ENCODE results near the gene TTBK2.
"Not testable (repeated sequence)": the region's sequence is repeated elsewhere in the genome, so short reads cannot be mapped to it uniquely, and the experiment has no call there.

The TTBK2 gene

GRCh38 chr15:42890161-42890913 lies 30.2 kb downstream of the TTBK2 start:
- no peaks in the 10 kb centered on the region for H3K27me3 ChIP-seq (ENCODE audit: control insufficient read depth in 3 of 3, insufficient read depth in 3 of 3, low read depth in 1 of 3, low read length in 3 of 3)

GRCh38 chr15:42887384-42887783 lies 33.2 kb downstream of the TTBK2 start:
- H3K4me1 ChIP-seq (ENCODE audit: control insufficient read depth in 2 of 2, insufficient read depth in 1 of 2, low read depth in 1 of 2, low read length in 2 of 2); H3K4me2 ChIP-seq (ENCODE audit: insufficient read depth, low read length, poor library complexity, severe bottlenecking); H2BK120ac ChIP-seq (ENCODE audit: low read depth, low read length); H3K27ac ChIP-seq (replicated peaks; ENCODE audit: low read length); H3K9ac ChIP-seq (ENCODE audit: low read depth, low read length, poor library complexity); H2BK5ac ChIP-seq (ENCODE audit: low read length); H3K4ac ChIP-seq (ENCODE audit: low read length); H2BK15ac ChIP-seq (ENCODE audit: low read length); H3K36me3 ChIP-seq (replicated peaks in 1 of 2; ENCODE audit: control insufficient read depth in 2 of 2, insufficient read depth in 2 of 2, low read length in 2 of 2); H4K91ac ChIP-seq (ENCODE audit: low read depth, low read length, poor library complexity); H2BK12ac ChIP-seq (ENCODE audit: low read length); H3K9me3 ChIP-seq (replicated peaks in 1 of 2; ENCODE audit: control insufficient read depth in 2 of 2, insufficient read depth in 1 of 2, low read depth in 1 of 2, low read length in 2 of 2); H4K8ac ChIP-seq (ENCODE audit: low read depth, low read length); H3K14ac ChIP-seq (ENCODE audit: low read length); H3K79me1 ChIP-seq (ENCODE audit: low read depth, low read length); H3K23ac ChIP-seq (ENCODE audit: low read depth, low read length, poor library complexity); H3K4me3 ChIP-seq (ENCODE audit: low read length in 2 of 2); H2AFZ ChIP-seq (ENCODE audit: low read length); H3K18ac ChIP-seq (ENCODE audit: low read length); H3K27me3 ChIP-seq (ENCODE audit: control insufficient read depth in 3 of 3, insufficient read depth in 3 of 3, low read depth in 1 of 3, low read length in 3 of 3); H2AK5ac ChIP-seq (ENCODE audit: low read depth, low read length); DNase-seq (ENCODE audit: low spot score): not testable (repeated sequence)
- no CpG with 5 or more reads among the region's 3 CpGs for WGBS, 2 donors (ENCODE audit: extremely low coverage in 2 of 2, insufficient read length in 2 of 2, insufficient replicate concordance in 1 of 2)

More at GRCh38 chr15:42890161-42890913, 30.2 kb downstream of the TTBK2 start:
- Histone ChIP-seq H3K9me3 (replicated peaks in 1 of 2; ENCODE audit: control insufficient read depth in 2 of 2, insufficient read depth in 1 of 2, low read depth in 1 of 2, low read length in 2 of 2) (peaks cover 5 to 10% of the 10 kb centered on the region in 2 donors), H3K18ac (ENCODE audit: low read length) (no peak overlapping the region), H3K79me1 (ENCODE audit: low read depth, low read length) (no peaks in the 10 kb centered on the region), H4K8ac (ENCODE audit: low read depth, low read length) (no peak overlapping the region), H3K14ac (ENCODE audit: low read length) (no peak overlapping the region), H3K4me1 (ENCODE audit: control insufficient read depth in 2 of 2, insufficient read depth in 1 of 2, low read depth in 1 of 2, low read length in 2 of 2) (peaks cover 0 to 2% of the 10 kb centered on the region in 2 donors), H2AFZ (ENCODE audit: low read length) (no peak overlapping the region), H3K27ac (replicated peaks; ENCODE audit: low read length) (no peak overlapping the region), H2BK12ac (ENCODE audit: low read length) (no peak overlapping the region), H3K9ac (ENCODE audit: low read depth, low read length, poor library complexity) (no peak overlapping the region), H3K4me2 (ENCODE audit: insufficient read depth, low read length, poor library complexity, severe bottlenecking) (no peak overlapping the region), H3K23ac (ENCODE audit: low read depth, low read length, poor library complexity) (no peak overlapping the region), H2AK5ac (ENCODE audit: low read depth, low read length) (no peak overlapping the region), H3K4me3 (ENCODE audit: low read length in 2 of 2) (no peak overlapping the region), H3K4ac (ENCODE audit: low read length) (no peak overlapping the region), H2BK5ac (ENCODE audit: low read length) (no peak overlapping the region), H2BK15ac (ENCODE audit: low read length) (no peak overlapping the region), H2BK120ac (ENCODE audit: low read depth, low read length) (no peak overlapping the region), H3K36me3 (replicated peaks in 1 of 2; ENCODE audit: control insufficient read depth in 2 of 2, insufficient read depth in 2 of 2, low read length in 2 of 2) (no peaks in the 10 kb centered on the region), H4K91ac (ENCODE audit: low read depth, low read length, poor library complexity) (no peak overlapping the region)
- WGBS, 2 donors (ENCODE audit: extremely low coverage in 2 of 2, insufficient read length in 2 of 2, insufficient replicate concordance in 1 of 2), result no CpG with 5 or more reads among the region's 2 CpGs
- no peak for DNase-seq (ENCODE audit: low spot score)

GRCh38 chr15:42880121-42880520 lies 40.5 kb downstream of the TTBK2 start:
- H3K36me3 ChIP-seq (replicated peaks in 1 of 2; ENCODE audit: control insufficient read depth in 2 of 2, insufficient read depth in 2 of 2, low read length in 2 of 2), result no peaks in the 10 kb centered on the region

GRCh38 chr15:42879443-42879842 lies 41.1 kb downstream of the TTBK2 start:
- Histone ChIP-seq H3K23ac (ENCODE audit: low read depth, low read length, poor library complexity) (no peak overlapping the region), H2BK15ac (ENCODE audit: low read length) (no peak overlapping the region), H2BK120ac (ENCODE audit: low read depth, low read length) (no peak overlapping the region), H3K4ac (ENCODE audit: low read length) (no peak overlapping the region), H3K9me3 (replicated peaks in 1 of 2; ENCODE audit: control insufficient read depth in 2 of 2, insufficient read depth in 1 of 2, low read depth in 1 of 2, low read length in 2 of 2) (no peaks in the 10 kb centered on the region), H3K4me2 (ENCODE audit: insufficient read depth, low read length, poor library complexity, severe bottlenecking) (no peak overlapping the region), H3K79me1 (ENCODE audit: low read depth, low read length) (no peaks in the 10 kb centered on the region), H3K9ac (ENCODE audit: low read depth, low read length, poor library complexity) (no peak overlapping the region), H2BK12ac (ENCODE audit: low read length) (no peak overlapping the region), H4K91ac (ENCODE audit: low read depth, low read length, poor library complexity) (no peak overlapping the region), H3K36me3 (replicated peaks in 1 of 2; ENCODE audit: control insufficient read depth in 2 of 2, insufficient read depth in 2 of 2, low read length in 2 of 2) (no peaks in the 10 kb centered on the region), H3K4me3 (ENCODE audit: low read length in 2 of 2) (no peak overlapping the region), H3K14ac (ENCODE audit: low read length) (no peak overlapping the region), H2AFZ (ENCODE audit: low read length) (no peak overlapping the region), H3K27ac (replicated peaks; ENCODE audit: low read length) (no peak overlapping the region), H2BK5ac (ENCODE audit: low read length) (no peak overlapping the region), H3K27me3 (ENCODE audit: control insufficient read depth in 3 of 3, insufficient read depth in 3 of 3, low read depth in 1 of 3, low read length in 3 of 3) (no peaks in the 10 kb centered on the region), H3K18ac (ENCODE audit: low read length) (no peak overlapping the region), H3K4me1 (ENCODE audit: control insufficient read depth in 2 of 2, insufficient read depth in 1 of 2, low read depth in 1 of 2, low read length in 2 of 2) (no peaks in the 10 kb centered on the region), H4K8ac (ENCODE audit: low read depth, low read length) (no peak overlapping the region), H2AK5ac (ENCODE audit: low read depth, low read length) (no peak overlapping the region)
- DNase-seq (ENCODE audit: low spot score), result no peak
- no CpG with 5 or more reads among the region's 4 CpGs for WGBS, 2 donors (ENCODE audit: extremely low coverage in 2 of 2, insufficient read length in 2 of 2, insufficient replicate concordance in 1 of 2)

More at GRCh38 chr15:42880121-42880520, 40.5 kb downstream of the TTBK2 start:
- no peak overlapping the region for H2BK120ac ChIP-seq (ENCODE audit: low read depth, low read length)
- H2AFZ ChIP-seq (ENCODE audit: low read length), result no peak overlapping the region
- no peak overlapping the region for H3K4me2 ChIP-seq (ENCODE audit: insufficient read depth, low read length, poor library complexity, severe bottlenecking)
- H4K91ac ChIP-seq (ENCODE audit: low read depth, low read length, poor library complexity), result no peak overlapping the region
- no peak overlapping the region for H3K23ac ChIP-seq (ENCODE audit: low read depth, low read length, poor library complexity)
- H3K4me1 ChIP-seq (ENCODE audit: control insufficient read depth in 2 of 2, insufficient read depth in 1 of 2, low read depth in 1 of 2, low read length in 2 of 2), result no peaks in the 10 kb centered on the region
- no peak overlapping the region for H3K14ac ChIP-seq (ENCODE audit: low read length)
- H3K18ac ChIP-seq (ENCODE audit: low read length), result no peak overlapping the region
- H3K9ac ChIP-seq (ENCODE audit: low read depth, low read length, poor library complexity), result no peak overlapping the region
- no peak overlapping the region for H2BK15ac ChIP-seq (ENCODE audit: low read length)
- no peak overlapping the region for H3K4me3 ChIP-seq (ENCODE audit: low read length in 2 of 2)
- no peak overlapping the region for H4K8ac ChIP-seq (ENCODE audit: low read depth, low read length)
- no peak overlapping the region for H3K27ac ChIP-seq (replicated peaks; ENCODE audit: low read length)
- no peak overlapping the region for H2AK5ac ChIP-seq (ENCODE audit: low read depth, low read length)
- H2BK5ac ChIP-seq (ENCODE audit: low read length), result no peak overlapping the region
- H3K9me3 ChIP-seq (replicated peaks in 1 of 2; ENCODE audit: control insufficient read depth in 2 of 2, insufficient read depth in 1 of 2, low read depth in 1 of 2, low read length in 2 of 2), result no peaks in the 10 kb centered on the region
- no peak overlapping the region for H2BK12ac ChIP-seq (ENCODE audit: low read length)
- no peak for DNase-seq (ENCODE audit: low spot score)
- no CpG with 5 or more reads among the region's 1 CpG for WGBS, 2 donors (ENCODE audit: extremely low coverage in 2 of 2, insufficient read length in 2 of 2, insufficient replicate concordance in 1 of 2)
- no peaks in the 10 kb centered on the region for H3K27me3 ChIP-seq (ENCODE audit: control insufficient read depth in 3 of 3, insufficient read depth in 3 of 3, low read depth in 1 of 3, low read length in 3 of 3)
- H3K79me1 ChIP-seq (ENCODE audit: low read depth, low read length), result no peaks in the 10 kb centered on the region
- no peak overlapping the region for H3K4ac ChIP-seq (ENCODE audit: low read length)

All from neuronal stem cell (in vitro differentiated cells).